ENCODE results near the gene TSPAN31.

TSPAN31 gene

GRCh38 chr12:57735198-57735855, 9.5 kb upstream of the TSPAN31 start:
- in situ Hi-C loops (cut with MboI; ENCODE audit: low sequenced_read_pairs): no loop called here

- in situ Hi-C loops (cut with MboI; ENCODE audit: low sequenced_read_pairs): no loop called here
These were observed 8.7 kb upstream of the TSPAN31 start for GRCh38 chr12:57735952-57736740.

GRCh38 chr12:57736741-57737466, 7.9 kb upstream of the TSPAN31 start:
- in situ Hi-C loops (cut with MboI; ENCODE audit: low sequenced_read_pairs): no loop called here

DNA sequence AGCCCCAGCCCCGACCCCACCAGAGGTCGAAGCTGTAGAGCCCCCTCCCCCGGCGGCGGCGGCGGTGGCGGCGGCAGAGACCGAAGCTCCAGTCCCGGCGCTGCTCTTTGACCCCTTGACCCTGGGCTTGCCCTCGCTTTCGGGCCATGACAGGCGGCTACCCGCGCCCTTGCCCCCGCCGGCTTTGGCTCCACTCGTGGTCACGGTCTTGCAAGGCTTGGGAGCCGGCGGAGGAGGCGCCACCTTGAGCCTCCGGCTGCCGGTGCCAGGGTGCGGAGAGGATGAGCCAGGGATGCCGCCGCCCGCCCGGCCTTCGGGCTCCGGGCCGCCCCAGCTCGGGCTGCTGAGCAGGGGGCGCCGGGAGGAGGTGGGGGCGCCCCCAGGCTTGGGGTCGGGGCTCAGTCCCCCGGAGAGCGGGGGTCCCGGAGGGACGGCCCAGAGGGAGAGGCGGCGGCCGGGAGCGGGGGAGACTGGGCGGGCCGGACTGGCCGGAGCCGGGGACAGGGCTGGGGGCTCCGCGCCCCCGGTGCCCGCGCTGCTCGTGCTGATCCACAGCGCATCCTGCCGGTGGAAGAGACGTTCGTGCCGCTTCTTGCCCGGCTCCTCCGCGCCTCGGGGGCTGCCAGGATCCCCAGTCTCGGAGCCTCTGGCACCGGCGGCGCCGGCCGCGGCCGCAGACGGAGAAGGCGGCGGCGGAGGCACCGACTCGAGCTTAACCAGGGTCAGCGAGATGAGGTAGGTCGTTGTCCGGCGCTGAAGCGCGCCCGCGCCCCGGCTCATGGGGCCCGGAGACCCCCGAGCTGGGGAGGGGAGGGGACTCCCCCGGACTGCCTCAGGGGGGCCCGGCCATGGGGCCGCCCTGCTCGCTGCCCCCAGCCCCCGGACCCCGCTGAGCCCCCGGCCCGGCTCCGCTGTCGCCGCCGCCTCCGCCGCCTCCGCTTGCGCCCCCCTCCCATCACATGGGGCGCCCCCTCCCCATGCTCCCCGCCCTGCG, 7.1 kb upstream of the TSPAN31 start:
- in situ Hi-C loops (cut with MboI; ENCODE audit: low sequenced_read_pairs): no loop called here

DNA sequence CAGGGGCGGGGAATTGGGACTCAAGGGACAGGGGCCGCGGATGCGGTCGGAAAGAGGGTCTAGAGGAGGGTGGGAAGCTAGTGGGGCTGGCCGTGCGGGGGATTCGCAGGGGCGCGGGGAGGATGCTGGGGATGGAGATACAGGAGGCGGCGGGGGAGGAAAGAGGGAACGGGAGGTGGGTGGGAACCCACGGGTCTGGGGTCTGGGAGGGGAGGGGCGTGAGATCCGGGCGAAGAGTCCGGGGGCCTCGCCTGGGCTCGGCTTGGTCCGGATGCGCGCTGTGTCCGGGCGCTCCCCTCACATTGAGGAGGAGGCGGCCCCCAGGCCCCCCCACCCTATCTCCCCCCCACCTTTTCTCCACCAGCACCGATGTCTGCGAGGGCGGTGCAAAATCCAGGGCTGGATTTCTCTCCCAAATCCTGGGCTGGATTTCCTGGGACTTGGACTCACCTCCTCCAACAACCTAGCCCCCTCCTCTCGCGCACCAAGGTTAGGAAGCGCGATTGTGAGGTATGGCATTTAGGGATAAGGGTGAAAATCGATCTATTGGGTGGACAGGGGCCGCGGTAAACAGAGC, 6.1 kb upstream of the TSPAN31 start, which contains the start of gene AGAP2:
Gene AGAP2 (minus strand): TSS at position 82 of the 577 bp plus-strand sequence. CDS start 496 bp downstream, outside the sequence.
- in situ Hi-C loops (cut with MboI; ENCODE audit: low sequenced_read_pairs): no loop called here

DNA sequence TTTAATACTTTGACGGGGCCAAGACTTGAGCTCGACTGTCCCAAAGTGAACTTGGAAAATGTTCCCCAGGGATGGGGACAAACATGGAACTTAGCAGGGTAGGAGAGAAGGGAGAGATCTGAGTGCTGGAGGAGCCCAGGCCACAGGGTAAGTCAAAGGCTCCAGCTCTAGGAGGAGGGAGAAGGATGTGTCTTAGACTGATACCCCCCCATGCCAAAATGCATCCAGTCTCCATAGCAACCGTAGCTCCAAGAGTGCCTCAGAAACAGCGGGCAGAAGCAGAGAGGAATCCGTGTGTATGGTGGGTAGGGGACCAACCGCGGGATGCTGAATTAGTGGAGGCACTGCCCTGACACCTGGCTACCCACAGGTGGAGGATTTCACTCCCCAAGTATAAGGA, 5.5 kb upstream of the TSPAN31 start:
- in situ Hi-C loops (cut with MboI; ENCODE audit: low sequenced_read_pairs): no loop called here

DNA sequence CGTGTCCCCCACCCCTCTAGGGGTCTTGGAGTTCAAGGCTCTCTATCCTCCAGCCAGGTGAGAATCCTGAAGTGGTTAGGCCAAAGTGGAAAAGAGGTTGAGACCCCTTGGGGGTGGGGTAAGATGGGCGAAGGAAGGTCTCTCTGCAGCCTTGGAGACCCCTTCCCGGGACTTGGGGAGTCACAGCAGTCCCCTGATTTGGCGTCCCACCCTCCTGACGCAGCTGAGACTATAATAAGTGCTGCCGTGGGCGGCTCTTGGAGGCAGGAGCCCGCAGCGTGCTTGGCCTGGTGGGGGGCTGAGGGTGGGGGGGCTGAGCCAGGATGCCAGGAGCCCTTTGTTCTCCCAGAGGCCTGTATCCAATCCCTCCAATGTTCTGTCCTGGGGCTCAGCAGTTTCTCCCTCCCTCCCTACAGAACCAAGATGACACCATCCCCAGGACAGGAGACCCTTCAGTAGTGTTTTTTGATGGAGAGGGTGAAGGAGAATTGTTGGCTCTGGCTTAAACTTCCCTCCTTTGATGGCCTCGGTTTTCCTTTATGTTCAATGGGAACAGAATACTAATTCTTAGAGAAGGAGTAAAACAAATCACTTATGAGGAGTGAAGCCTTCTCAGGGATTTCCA, 4.8 kb upstream of the TSPAN31 start:
- in situ Hi-C loops (cut with MboI; ENCODE audit: low sequenced_read_pairs): no loop called here

DNA sequence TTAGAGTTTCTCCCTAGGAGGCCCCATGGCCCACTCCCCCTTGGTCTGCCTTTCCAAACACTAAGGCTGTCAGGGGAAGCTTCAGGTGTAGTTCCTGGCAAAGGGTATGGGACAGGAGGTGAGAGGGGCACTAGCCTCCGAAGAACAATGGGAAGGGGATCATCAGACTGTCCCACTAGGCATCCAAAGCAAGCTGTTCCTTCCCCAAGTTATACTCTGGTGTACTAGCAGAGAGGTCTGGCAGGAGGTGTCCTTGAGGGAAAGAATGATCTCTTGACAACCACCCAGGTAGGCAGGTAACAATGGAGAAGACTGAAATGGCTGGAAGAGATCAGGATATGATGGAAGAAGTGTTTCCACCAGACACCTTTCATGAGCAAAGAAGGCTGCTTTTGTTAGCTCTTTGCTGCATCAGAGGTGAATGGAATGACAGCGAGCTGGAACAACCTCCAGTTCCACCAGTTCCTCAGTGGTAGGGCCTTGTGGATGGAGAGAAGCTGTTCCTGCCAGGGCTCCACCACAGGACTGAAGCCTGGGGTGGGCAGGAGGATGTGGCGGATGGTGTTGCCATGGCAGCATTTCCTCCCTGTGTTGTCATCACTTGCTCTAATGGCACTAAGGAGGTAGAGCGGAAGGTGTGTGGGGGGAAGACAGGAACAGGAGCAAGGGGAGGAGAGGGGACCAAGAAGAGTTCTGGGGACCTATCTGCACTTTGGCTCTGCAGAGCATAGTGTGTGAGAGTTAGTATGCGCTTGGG, 4.0 kb upstream of the TSPAN31 start:
- in situ Hi-C loops (cut with MboI; ENCODE audit: low sequenced_read_pairs): no loop called here

DNA sequence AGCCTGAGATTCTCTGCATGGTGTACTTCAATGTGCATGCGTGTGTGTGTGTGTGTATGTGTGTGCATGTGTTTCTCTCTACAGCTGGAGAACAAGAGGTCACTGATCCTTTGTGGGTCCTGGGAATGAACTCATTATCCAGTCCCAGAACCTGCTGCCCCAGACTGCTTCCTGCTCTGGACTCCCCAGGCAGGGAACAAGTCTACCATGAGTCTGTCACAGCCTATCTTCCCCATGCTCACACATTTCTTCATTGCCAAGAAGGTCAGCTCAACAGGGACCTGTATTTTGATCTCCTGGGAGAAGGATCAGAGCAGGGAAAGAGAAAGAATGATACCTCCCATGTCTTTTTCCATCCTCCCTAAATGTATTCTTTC, 3.4 kb upstream of the TSPAN31 start:
- in situ Hi-C loops (cut with MboI; ENCODE audit: low sequenced_read_pairs): no loop called here

DNA sequence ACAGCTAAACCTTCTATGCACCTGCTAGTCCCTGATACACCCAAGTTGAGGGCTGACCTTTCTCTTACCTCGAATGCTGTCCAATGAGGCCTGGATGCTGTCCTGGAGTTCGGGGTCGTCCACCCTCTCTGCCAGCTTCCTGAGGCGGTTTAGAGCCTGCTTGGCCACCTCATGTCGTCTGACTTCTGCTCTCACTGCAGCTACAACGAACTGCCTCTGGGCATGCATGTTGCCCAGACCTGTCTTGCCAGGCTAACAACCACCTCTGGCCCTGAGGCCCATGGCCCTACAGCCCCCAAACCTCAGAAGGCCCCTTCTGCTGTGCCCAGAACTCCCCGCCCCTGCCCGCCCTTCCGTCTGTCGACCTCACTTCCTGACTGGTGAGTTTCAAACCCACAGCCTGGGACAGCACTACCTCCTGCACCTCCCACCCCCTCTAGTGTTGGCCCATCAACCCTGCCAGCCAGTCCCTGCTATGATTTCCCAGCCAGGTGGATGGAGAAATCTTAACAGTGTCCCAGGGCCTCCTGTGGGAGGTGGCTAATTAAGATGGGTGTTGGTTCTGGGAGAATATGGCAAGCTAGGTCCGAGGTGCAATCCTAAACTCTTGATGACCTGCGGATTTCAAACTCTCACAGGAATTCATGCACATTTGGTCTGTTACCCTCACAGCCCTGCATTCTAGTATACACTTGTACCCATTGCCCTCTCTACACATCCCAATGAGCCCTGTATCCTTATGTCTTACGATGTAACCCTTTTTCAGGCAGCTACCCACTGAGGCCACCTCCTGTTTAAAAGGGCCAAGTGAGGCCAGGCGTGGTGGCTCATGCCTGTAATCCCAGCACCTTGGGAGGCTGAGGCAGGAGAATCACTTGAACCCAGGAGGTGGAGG, 2.7 kb upstream of the TSPAN31 start:
- in situ Hi-C loops (cut with MboI; ENCODE audit: low sequenced_read_pairs): no loop called here

GRCh38 chr12:57743769-57744168, 1.1 kb upstream of the TSPAN31 start:
- in situ Hi-C loops (cut with MboI; ENCODE audit: low sequenced_read_pairs): no loop called here

DNA sequence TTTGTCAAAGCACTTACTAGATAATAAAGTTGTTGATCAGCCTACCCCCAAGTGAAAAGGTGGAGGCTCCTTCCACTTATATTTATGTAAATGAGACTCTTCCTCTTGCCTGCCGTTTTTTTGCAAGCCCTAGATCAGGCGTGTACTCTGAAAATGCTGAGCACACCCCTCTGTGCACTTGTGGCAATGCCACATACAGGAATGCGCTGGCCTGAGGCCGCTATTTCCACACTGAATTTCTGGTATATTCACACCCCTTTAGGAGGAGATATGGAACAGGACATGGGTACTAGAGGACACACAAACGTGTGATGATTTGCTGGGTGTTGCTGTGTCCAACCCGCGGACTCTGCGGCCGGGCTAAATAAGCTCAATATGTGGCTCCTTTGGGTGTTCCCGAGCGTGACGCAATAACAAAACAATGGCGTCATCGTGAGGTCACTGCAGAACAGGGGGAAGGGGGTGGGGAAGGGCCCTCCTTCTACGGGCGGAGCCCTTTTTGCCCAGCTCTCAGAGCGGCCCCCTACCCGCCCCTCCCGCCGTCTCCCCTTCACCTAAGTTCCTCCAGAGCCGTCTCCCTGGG, 554 bp upstream of the TSPAN31 start:
- in situ Hi-C loops (cut with MboI; ENCODE audit: low sequenced_read_pairs): no loop called here

DNA sequence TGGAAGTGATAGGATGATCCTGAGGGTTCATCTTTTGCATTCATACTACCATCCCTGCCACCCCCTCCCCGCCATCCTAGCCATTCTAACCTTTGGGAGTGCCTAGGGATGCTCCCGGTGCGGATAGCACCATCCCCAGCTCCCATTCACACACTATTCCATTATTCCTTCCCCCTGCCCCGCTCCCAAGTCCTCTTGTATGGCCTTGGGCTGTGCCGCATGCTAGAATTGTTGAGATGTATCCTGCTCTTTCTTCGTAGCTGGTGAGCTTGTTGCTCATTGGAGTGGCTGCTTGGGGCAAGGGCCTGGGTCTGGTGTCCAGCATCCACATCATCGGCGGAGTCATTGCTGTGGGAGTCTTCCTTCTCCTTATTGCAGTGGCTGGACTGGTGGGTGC, 644 bp downstream of the TSPAN31 start:
- in situ Hi-C loops (cut with MboI; ENCODE audit: low sequenced_read_pairs): no loop called here

DNA sequence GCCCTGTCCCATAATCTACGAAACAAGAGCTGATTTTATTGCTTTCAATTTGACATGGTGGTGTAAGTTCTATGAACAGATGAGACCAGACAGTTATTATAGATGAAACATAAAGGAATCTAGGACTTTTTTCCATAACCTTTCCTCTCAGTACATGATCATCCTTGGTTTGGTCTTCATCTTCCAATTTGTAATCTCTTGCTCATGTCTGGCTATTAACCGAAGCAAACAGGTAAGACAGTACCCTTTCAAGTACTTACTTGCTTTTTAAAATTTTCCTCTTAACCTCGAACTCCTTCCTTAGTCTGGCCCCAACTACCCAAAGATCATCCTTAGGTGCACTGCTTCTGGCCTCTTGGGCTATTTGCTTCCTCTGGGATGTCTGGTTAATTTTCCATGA, 1.2 kb downstream of the TSPAN31 start:
- in situ Hi-C loops (cut with MboI; ENCODE audit: low sequenced_read_pairs): no loop called here

- in situ Hi-C loops (cut with MboI; ENCODE audit: low sequenced_read_pairs): no loop called here
These were observed 4.2 kb downstream of the TSPAN31 start for GRCh38 chr12:57749061-57749460.

DNA sequence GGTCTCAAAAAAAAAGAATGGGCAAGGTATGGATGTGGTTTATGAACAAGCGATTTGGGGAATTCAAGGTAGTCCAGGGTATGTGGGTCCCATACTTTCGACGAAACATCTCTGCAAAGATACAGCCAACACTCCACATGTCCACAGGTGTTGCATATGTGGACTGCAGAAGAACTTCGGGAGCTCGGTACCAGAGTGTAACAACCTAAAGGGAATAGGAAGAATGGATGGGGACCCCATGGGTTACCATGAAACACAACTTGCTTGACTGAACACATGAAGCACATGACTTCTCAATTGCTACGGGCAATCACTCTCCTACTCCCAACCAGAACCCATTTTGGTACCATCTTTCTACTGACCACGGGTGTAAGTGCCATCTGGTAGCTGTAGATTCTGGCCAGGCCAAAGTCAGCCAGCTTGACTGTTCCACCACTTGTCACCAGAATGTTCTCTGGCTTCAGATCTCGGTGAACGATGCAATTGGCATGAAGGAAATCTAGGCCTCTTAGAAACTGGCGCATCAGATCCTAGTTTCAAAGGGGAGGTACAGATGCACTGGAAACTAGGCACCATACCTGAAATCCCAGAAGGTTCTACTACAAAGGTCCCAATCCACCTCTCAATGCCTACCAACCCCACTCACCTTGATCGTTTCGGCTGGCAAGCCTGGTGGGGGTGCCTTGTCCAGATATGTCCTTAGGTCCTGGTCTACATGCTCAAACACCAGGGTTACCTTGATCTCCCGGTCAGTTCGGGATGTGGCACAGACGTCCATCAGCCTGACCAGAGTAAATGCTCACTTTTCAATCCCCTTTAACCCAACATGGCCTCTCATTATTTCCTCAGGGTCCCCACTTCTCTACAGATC, 6.0 kb downstream of the TSPAN31 start:
- in situ Hi-C loops (cut with MboI; ENCODE audit: low sequenced_read_pairs): no loop called here

DNA sequence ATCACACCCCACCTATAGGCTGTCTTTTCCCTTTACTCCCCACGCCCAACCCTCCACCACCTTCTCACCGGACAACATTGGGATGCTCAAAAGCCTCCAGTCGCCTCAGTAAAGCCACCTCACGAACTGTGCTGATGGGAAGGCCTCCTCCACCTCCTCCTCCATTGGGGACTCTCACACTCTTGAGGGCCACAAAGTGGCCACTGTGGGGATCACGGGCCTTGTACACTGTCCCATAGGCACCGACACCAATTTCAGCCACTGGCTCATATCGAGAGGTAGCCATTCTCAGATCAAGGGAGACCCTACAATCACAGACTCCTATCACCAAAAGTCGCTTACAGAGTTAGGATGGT, 6.6 kb downstream of the TSPAN31 start:
- in situ Hi-C loops (cut with MboI; ENCODE audit: low sequenced_read_pairs): no loop called here

All from HL-60/S4 (cell line).